Ishikawa (cell line): Measurements from ENCODE around the gene TMEM42.

ENCODE experiments used
- CEBPB ChIP-seq: IDR thresholded peaks from 2 replicates; pipeline ENCODE4 v1.6.1; 2012
- CREB1 ChIP-seq: IDR thresholded peaks from 2 replicates; pipeline ENCODE4 v1.6.1; 2012; ENCODE audit warnings: low read depth
- EGR1 ChIP-seq: IDR thresholded peaks from 2 replicates; pipeline ENCODE4 v1.6.1; 2012
- EP300 ChIP-seq: IDR thresholded peaks from 2 replicates; pipeline ENCODE4 v1.6.1; 2012; ENCODE audit warnings: borderline replicate concordance
- FOXM1 ChIP-seq: IDR thresholded peaks from 2 replicates; pipeline ENCODE4 v1.6.1; 2012; ENCODE audit warnings: low read depth, borderline replicate concordance
- MAX ChIP-seq: IDR thresholded peaks from 2 replicates; pipeline ENCODE4 v1.6.1; 2012
- NFIC ChIP-seq: IDR thresholded peaks from 2 replicates; pipeline ENCODE4 v1.6.1; 2012
- RAD21 ChIP-seq: IDR thresholded peaks from 2 replicates; pipeline ENCODE4 v1.6.1; 2012; ENCODE audit warnings: low read depth
- REST ChIP-seq: IDR thresholded peaks from 2 replicates; pipeline ENCODE4 v1.6.1; 2012; ENCODE audit warnings: low read depth, mild to moderate bottlenecking
- TAF1 ChIP-seq: IDR thresholded peaks from 2 replicates; pipeline ENCODE4 v1.6.1; 2012; ENCODE audit warnings: low read depth, mild to moderate bottlenecking
- TCF12 ChIP-seq: IDR thresholded peaks from 2 replicates; pipeline ENCODE4 v1.6.1; 2012; ENCODE audit warnings: low read depth
- TEAD4 ChIP-seq: IDR thresholded peaks from 2 replicates; pipeline ENCODE4 v1.6.1; 2012
- YY1 ChIP-seq: IDR thresholded peaks from 2 replicates; pipeline ENCODE4 v1.6.1; 2012; ENCODE audit warnings: low read depth
- ZBTB7A ChIP-seq: IDR thresholded peaks from 2 replicates; pipeline ENCODE4 v1.6.1; 2012; ENCODE audit warnings: low read depth
- TF ChIP-seq, protein P1 (sequence below): IDR thresholded peaks from 2 replicates; pipeline ENCODE4 v1.6.1; 2012

Gene TMEM42

DNA sequence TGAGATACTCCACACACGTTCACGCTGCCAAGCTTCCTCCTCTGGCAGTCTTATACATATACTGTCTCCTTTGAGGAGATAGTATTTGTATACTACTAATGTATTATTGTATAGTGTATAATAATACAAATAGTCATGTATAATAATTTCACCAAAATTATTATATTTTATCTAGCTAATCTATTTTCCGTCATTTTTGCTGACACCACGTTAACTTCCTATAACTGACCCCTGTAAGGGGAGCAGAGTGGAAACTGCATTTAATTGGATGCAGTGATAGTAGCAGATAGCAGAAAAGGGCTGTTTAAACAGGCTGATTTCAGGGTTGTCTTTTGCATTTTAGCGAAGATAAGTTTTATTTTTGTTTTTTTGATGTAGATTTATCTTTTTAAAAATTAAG, 30.5 kb upstream of the TMEM42 start:
- TF ChIP-seq CREB1, result no peak
- TF ChIP-seq TCF12, result no peak

- TF ChIP-seq NFIC, result no peak
- no peak for TF ChIP-seq REST
- TF ChIP-seq EGR1, result no peak
- no peak for TF ChIP-seq FOXM1
- TF ChIP-seq TAF1, result no peak
- TF ChIP-seq MAX, result no peak
- TF ChIP-seq CEBPB, result no peak
These were observed 29.7 kb upstream of the TMEM42 start for GRCh38 chr3:44832032-44832431.

DNA sequence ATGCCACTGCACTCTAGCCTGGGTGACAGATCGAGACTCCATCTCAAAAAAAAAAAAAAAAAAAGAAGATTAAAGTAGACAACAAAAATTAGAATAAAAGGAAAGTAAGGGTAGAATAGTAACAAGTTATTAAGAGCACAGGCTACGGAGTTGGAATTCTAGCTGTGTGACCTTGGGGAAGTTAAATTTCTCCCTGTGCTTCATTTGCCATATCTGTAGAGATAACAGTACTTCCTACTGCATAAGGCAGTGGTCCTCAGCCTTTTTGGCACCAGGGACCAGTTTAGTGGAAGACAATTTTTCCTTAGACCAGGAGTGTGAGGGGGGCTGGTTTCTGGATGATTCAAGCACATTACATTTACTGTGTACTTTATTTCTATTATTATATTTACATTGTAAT, 28.7 kb upstream of the TMEM42 start:
- TF ChIP-seq NFIC, result no peak
- TF ChIP-seq MAX, result no peak
- no peak for TF ChIP-seq CREB1
- no peak for TF ChIP-seq TEAD4
- TF ChIP-seq, protein P1, sequence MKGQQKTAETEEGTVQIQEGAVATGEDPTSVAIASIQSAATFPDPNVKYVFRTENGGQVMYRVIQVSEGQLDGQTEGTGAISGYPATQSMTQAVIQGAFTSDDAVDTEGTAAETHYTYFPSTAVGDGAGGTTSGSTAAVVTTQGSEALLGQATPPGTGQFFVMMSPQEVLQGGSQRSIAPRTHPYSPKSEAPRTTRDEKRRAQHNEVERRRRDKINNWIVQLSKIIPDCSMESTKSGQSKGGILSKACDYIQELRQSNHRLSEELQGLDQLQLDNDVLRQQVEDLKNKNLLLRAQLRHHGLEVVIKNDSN, result no peak
- TF ChIP-seq YY1, result no peak
- TF ChIP-seq TAF1, result no peak
- no peak for TF ChIP-seq CEBPB
- TF ChIP-seq TCF12, result no peak

- no peak for TF ChIP-seq EP300
- TF ChIP-seq TEAD4, result no peak
- TF ChIP-seq MAX, result no peak
- TF ChIP-seq TCF12, result no peak
- no peak for TF ChIP-seq REST
- no peak for TF ChIP-seq FOXM1
- no peak for TF ChIP-seq EGR1
- TF ChIP-seq, protein P1, result no peak
- no peak for TF ChIP-seq ZBTB7A
- no peak for TF ChIP-seq CEBPB
- TF ChIP-seq CREB1, result no peak
- TF ChIP-seq TAF1, result no peak
- TF ChIP-seq NFIC, result no peak
- TF ChIP-seq RAD21, result no peak
- TF ChIP-seq YY1, result no peak
These were observed 28.3 kb upstream of the TMEM42 start for GRCh38 chr3:44833394-44833793.

DNA sequence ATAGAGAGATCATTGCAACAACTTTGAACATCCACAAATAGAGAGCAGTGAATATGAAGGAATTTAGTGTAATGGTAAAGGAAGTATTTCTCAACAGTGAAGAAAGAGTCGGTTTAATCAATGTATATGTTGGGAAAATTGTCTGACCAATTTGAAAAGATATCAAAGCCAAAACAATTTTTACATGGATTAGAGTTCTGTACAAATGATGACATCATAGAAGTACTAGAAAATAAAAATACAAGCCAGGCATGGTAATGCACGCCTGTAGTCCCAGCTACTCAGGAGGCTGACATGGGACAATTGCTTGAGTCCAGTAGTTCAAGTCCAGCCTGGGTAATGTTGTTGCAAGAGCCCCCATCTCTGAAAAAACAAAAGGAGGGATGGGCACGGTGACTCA, 26.0 kb upstream of the TMEM42 start:
- TF ChIP-seq TEAD4 (no peak), TAF1 (no peak), YY1 (no peak), EGR1 (no peak), FOXM1 (no peak), ZBTB7A (no peak), NFIC (no peak), MAX (no peak)

- TF ChIP-seq MAX (no peak), EP300 (no peak), TCF12 (no peak), REST (no peak), YY1 (no peak), NFIC (no peak), RAD21 (no peak), EGR1 (no peak), TAF1 (no peak), CREB1 (no peak), ZBTB7A (no peak), CEBPB (no peak), TEAD4 (no peak), FOXM1 (no peak)
- TF ChIP-seq, protein P1, result no peak
These were observed 19.3 kb upstream of the TMEM42 start for GRCh38 chr3:44842376-44842775.
